Measurements from ENCODE around the gene WFS1.

The WFS1 gene

GRCh38 chr4:6280365-6280996, 10.8 kb downstream of the WFS1 start:
- no peak for DNase-seq (ENCODE audit: low read depth)

GRCh38 chr4:6281436-6282313, 12.0 kb downstream of the WFS1 start:
- DNase-seq (ENCODE audit: low read depth) = no peak

DNA sequence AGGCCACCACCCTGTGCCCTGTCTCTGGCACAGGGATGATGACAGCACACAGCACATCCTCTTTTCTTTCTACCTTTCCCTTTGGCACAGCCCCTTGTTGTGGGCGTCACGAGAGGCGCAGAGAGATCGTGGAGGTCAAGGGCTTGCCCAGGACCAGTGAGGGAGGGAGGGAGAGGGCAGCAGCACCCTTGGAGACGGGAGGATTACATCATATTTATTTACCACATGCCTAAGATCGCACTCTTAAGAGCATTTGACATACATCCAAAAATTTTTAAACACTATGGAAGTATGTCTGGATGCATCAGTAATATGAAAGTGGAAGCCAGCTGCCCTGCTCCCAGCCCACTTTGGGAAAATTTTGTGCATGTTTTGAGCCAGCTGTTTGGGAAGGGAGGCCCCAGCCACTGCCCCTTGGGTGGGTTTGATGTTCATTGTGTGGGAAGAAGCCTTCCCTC, 12.7 kb downstream of the WFS1 start:
- DNase-seq (ENCODE audit: low read depth) = no peak

DNA sequence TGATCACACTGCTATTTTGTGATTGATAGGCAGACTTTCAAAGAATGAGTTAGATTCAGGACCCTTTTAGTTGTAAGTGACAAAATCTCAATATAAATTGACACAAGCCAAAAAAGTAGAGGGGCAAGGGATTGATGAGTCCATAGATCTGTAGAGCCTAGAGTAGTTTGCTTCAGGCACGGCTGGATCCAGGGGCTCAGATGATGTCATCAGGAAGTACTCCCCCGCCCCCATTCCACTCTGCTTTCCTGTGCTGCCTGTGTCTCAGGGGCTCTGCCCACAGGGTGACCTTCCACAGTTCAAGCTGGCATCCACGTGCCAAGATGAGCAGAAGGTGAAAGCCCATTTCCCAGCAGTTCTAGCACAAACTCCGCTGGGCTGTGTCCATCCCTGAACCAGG, 13.6 kb downstream of the WFS1 start:
- no peak for DNase-seq (ENCODE audit: low read depth)

DNA sequence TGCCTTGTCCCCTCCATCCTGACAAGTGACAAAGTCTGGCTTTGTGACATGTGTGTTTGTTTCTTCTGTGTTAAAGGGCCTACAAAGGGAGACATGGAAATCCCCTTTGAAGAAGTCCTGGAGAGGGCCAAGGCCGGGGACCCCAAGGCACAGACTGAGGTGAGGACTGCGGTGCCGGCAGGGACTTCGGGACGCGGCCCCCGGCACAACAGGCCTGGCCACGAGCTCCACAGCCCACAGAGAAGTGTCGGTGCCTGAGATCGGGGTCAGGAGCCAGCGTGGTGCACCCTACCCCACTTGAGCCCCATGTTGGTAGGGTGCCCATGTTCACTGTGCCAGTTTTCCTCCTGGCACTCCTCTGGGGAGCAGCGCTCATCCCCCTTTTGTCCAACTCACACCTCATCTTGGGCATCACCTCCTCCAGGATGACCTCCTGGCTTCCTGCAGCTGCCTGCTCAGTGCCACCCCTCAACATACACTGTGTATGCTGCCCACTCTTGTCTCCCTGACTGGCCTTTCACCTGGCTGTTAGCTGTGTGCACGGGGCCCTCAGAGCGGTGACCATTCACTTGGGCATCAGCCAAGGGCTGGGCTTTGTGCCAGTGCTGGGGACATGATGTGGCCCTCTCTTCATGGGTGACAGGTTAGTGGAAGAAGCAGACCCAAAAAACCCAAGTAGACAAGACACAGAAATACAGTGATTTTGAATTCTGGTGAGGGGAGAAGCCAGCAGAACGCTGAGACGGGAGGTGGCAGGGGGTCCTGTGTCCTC, 17.6 kb downstream of the WFS1 start:
- no peak for DNase-seq (ENCODE audit: low read depth)

DNA sequence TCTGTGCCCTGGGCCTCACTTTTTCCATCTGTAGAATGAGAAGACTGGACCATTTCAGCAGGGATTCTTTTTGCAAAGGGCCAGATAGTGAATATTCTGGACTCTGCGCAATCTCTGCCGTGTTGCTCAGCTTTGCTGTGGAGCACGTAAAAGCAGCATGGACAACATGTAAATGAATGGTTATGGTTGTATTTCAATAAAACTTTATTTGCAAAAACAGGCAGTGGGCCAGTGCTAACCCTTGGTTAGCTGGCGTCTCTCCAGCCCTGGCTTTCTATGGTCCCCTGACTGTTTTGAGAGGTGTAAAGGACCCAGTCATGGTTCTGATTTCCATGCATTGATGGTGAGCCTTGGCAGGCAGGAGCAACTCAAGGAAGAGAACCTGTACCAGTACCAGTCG, 18.7 kb downstream of the WFS1 start:
- no peak for DNase-seq (ENCODE audit: low read depth)

DNA sequence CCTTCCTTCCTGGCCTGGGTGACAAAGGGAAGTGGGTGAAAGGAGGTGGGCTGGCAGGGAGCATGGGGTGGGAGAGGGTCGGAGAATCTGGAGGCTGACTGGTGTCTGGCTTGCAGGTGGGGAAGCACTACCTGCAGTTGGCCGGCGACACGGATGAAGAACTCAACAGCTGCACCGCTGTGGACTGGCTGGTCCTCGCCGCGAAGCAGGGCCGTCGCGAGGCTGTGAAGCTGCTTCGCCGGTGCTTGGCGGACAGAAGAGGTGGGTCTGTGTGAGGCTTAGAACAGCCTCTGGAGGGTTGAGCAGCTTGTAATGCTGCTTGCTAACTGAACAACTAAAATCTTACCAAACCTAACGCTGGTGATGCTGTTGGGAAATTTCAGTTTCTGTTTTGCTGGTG, 19.2 kb downstream of the WFS1 start:
- no peak for DNase-seq (ENCODE audit: low read depth)

DNA sequence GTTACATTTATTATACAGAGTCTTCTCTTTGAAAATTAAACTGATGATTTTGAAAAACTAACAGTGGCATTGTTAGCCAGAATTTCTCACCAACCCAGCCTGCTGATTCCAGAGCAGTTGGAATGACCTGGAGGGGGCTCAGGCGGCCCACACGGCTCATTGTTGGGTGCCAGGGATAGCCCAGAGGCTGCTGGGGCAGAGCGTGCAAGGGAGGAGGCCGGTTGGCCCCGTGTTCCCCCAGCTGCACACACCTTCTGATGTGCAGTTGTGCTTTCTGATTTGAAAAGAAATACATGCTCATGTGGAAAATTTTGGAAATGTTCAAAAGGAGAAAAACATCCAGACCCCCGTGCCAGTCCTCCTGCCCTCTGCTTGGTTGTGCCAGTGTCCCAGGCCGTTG, 20.6 kb downstream of the WFS1 start:
- no peak for DNase-seq (ENCODE audit: low read depth)

DNA sequence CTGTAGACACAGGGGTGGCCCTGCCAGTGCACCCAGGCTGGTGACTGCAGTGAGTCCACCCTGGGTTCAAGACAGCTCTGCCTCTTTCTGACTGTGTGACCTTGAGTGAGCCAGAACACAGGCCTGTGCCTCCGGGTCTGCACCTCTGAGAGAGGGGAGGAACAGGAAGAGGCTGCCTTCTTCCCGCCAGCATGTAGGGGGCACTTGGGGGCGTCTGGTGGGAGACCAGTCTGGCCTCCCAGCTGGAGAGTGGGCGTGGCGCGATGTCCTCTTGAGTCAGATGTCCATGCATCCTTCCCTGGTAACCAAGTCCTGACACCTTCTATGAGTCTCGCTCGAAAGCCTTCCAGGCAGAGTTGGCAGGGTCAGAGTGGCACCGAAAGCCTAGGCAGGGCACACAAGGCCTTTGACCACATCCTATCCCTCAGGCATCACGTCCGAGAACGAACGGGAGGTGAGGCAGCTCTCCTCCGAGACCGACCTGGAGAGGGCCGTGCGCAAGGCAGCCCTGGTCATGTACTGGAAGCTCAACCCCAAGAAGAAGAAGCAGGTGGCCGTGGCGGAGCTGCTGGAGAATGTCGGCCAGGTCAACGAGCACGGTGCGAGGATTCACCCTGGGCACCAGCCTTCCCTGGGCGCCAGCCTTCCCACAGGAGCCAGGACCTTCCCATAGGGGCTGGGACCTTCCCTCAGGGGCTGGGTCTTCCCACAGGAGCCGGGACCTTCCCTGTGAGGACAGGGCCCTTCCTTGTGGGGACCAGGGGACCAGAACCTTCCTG, 21.3 kb downstream of the WFS1 start:
- DNase-seq (ENCODE audit: low read depth) = no peak

DNA sequence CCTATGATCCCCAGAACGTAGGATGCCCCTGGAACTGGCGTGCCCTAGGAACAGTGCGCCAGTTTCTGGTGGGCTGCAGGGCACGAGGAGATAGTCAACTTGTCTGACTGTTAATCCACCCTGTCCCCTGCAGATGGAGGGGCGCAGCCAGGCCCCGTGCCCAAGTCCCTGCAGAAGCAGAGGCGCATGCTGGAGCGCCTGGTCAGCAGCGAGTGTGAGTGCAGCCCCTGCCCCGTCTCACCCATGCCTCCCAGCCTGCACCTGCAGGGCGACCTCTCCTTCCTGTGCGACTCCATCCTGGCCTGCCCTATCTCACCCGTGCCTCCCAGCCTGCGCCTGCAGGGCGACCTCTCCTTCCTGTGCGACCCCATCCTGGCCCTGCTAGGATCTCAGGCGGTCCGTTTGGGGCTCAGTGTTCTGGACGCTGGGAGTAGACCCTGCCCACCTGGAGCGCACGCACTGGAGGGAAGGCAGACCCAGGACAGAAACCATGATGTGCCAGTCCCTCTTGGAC, 22.2 kb downstream of the WFS1 start:
- DNase-seq (ENCODE audit: low read depth) = no peak

GRCh38 chr4:6292376-6293096, 22.9 kb downstream of the WFS1 start:
- no peak for DNase-seq (ENCODE audit: low read depth)

GRCh38 chr4:6293097-6293445, 23.4 kb downstream of the WFS1 start:
- DNase-seq (ENCODE audit: low read depth) = no peak

GRCh38 chr4:6293661-6294060, 24.0 kb downstream of the WFS1 start:
- DNase-seq (ENCODE audit: low read depth) = no peak

GRCh38 chr4:6294705-6295421, 25.2 kb downstream of the WFS1 start:
- DNase-seq (ENCODE audit: low read depth) = no peak

DNA sequence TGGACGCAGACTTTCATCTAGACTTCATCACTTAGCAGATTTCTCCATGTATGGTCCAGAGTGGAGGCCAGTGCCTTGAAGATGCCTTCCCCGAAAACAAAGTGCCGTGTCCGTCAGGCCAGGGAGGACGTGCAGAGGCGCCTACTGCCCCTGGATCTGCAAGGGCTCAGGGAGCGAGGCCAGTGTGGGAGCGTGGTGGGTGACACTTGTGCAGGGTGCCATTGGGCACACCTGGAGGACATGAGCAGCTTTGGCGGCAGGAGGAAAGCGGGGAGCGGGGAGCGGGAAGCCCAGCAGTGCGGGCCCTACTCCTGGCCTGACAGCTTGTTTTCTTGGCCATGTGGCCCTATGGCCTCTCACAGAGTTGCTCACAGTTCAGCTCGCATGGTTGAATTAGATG, 25.8 kb downstream of the WFS1 start:
- no peak for DNase-seq (ENCODE audit: low read depth)

- no peak for DNase-seq (ENCODE audit: low read depth)
These were observed 26.4 kb downstream of the WFS1 start for GRCh38 chr4:6296026-6296425.

DNA sequence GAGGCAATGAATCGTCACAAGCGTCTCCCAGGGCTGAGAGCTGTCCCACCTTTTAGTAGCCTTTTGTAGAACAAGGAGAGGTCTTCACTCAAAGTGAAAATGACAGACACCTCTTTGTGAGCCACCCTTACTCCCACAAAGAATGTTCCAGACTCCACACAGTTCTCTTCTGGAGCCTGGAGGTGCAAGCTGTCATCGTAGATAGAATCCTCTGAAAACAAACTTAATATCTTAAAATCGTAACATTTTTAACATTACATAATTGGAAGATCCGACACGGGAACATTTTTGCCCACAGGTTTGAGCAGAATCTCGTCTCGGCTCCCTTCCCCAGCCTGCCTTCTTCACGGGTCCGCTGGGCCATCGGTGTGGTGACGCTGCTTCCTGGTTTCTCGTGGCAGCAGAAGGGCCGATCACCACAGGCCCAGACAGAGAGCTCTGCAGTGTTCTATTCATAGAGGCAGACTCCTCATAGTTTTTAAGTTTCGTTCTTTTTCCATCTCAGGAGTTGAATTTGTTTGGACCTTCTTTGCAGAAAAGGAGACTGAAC, 27.7 kb downstream of the WFS1 start:
- no peak for DNase-seq (ENCODE audit: low read depth)

DNA sequence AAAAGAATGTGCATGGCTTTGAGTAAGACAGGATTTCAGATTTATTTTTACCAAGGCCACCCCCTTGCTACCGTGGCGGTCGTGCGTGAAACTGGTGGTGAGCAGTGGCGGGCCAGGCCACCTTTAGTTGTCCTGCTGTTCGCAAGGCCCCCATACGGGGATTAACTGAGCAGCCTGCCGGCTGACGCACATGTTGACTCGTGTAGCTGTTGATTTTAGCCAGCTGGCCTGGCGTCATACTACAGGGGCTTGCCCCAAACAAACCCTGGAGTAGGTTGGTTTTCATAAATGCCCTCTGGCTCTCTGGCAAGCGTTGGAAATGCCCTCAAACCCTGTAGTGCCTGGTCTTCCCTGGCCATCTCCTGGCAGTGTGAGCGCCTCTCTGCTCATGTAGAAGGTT, 28.4 kb downstream of the WFS1 start:
- DNase-seq (ENCODE audit: low read depth) = no peak

- no peak for DNase-seq (ENCODE audit: low read depth)
These were observed 29.2 kb downstream of the WFS1 start for GRCh38 chr4:6298852-6299251.

DNA sequence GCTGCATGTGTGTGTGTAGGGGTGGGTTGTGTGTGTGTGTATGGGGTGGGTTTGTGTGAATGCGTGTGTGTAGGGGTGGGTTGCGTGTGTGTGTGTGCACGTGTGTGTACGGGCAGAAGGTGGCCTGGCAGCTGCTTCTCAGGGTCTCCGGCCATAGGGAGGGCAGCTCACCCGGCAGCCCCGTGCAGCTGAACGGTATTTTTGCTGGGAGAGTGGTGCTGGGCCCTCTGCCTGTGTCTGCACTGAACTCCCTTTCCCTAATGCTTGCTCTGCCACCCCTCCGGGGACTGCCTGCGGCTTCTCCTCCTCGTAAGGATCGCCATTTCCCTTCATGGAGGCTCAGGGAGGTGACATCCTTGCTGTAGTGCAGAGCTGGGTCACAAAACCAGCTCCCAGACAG, 30.2 kb downstream of the WFS1 start:
- DNase-seq (ENCODE audit: low read depth) = no peak

Measured in GM04504 (cell line).